H7 (cell line): Measurements from ENCODE around the gene DNAAF3. TPM values are rescaled to one million over a fixed set of nuclear protein-coding genes. Genes with fewer than 3 reads are reported as not detected.

Experiments used
- total RNA-seq: library from RNA; depleted of rRNA; stranded (reverse); fragments of >200 nt; shearing (Covaris generic); gene quantifications from 2 replicates; pipeline ENCODE4 v1.2.3, GENCODE V29; 2014; rRNA removed

DNAAF3 gene
- total RNA-seq, 1 experiment from 2014 or later = 2.2 TPM

Other genes starting within 250 kb of the DNAAF3 start
- 1.9 and 3.2 TPM in 2 replicates for gene NLRP7, start 219.1 kb downstream of the DNAAF3 start, total RNA-seq
- 1.0 and 1.3 TPM in 2 replicates for gene NLRP2, start 200.2 kb downstream of the DNAAF3 start, total RNA-seq
- not detected in 2 replicates for gene GP6, start 128.3 kb downstream of the DNAAF3 start, total RNA-seq
- 21.2 and 24.4 TPM in 2 replicates for gene RDH13, start 103.5 kb downstream of the DNAAF3 start, total RNA-seq
- gene EPS8L1, start 90.7 kb downstream of the DNAAF3 start, total RNA-seq = 20.0 and 22.9 TPM in 2 replicates
- 57.5 and 66.4 TPM in 2 replicates for gene PPP1R12C, start 49.0 kb downstream of the DNAAF3 start, total RNA-seq
- gene TNNT1, start 17.4 kb downstream of the DNAAF3 start, total RNA-seq = 33.8 and 44.8 TPM in 2 replicates
- 6.5 and 11.6 TPM in 2 replicates for gene TNNI3, start 8.9 kb downstream of the DNAAF3 start, total RNA-seq
- gene SYT5, start 13.7 kb upstream of the DNAAF3 start, total RNA-seq = 0.26 and 0.31 TPM in 2 replicates
- 0.41 and 2.3 TPM in 2 replicates for gene PTPRH, start 42.9 kb upstream of the DNAAF3 start, total RNA-seq
- gene TMEM86B, start 62.1 kb upstream of the DNAAF3 start, total RNA-seq = 1.2 and 1.7 TPM in 2 replicates
- 51.7 and 53.1 TPM in 2 replicates for gene PPP6R1, start 92.4 kb upstream of the DNAAF3 start, total RNA-seq
- gene HSPBP1, start 113.5 kb upstream of the DNAAF3 start, total RNA-seq = 54.4 and 92.3 TPM in 2 replicates
- gene BRSK1, start 117.4 kb upstream of the DNAAF3 start, total RNA-seq = 20.3 and 31.3 TPM in 2 replicates
- gene TMEM150B, start 158.7 kb upstream of the DNAAF3 start, total RNA-seq = 0.24 TPM in 1 of 2 replicates, not detected in the other
- gene KMT5C, start 173.3 kb upstream of the DNAAF3 start, total RNA-seq = 36.1 and 58.9 TPM in 2 replicates
- gene COX6B2, start 188.1 kb upstream of the DNAAF3 start, total RNA-seq = 0.17 and 0.30 TPM in 2 replicates
- gene GARIN5B, start 196.6 kb upstream of the DNAAF3 start, total RNA-seq = not detected in 2 replicates
- gene IL11, start 203.8 kb upstream of the DNAAF3 start, total RNA-seq = 0.59 and 1.2 TPM in 2 replicates
- not detected in 2 replicates for gene TMEM190, start 210.2 kb upstream of the DNAAF3 start, total RNA-seq
- gene TMEM238, start 217.7 kb upstream of the DNAAF3 start, total RNA-seq = 1.0 TPM in 1 of 2 replicates, not detected in the other
- 458 and 505 TPM in 2 replicates for gene RPL28, start 219.3 kb upstream of the DNAAF3 start, total RNA-seq
- gene UBE2S, start 241.2 kb upstream of the DNAAF3 start, total RNA-seq = 369 and 380 TPM in 2 replicates